Measurements from ENCODE around the gene SPATS2.
"Not testable (repeated sequence)": the region's sequence is repeated elsewhere in the genome, so short reads cannot be mapped to it uniquely, and the experiment has no call there.

The SPATS2 gene

GRCh38 chr12:49507139-49507538 is 139.9 kb downstream of the SPATS2 start:
- Histone ChIP-seq H3F3A (ENCODE audit: insufficient read depth, low read length) (no peaks in the 10 kb centered on the region), H3K27ac (ENCODE audit: low read depth, low read length, poor library complexity, severe bottlenecking) (no peak overlapping the region), H4K20me1 (ENCODE audit: insufficient read depth, low read length) (no peaks in the 10 kb centered on the region), H3K4me1 (ENCODE audit: insufficient read depth, low read length, severe bottlenecking) (no peaks in the 10 kb centered on the region), H3K9me3 (ENCODE audit: low read length) (no peaks in the 10 kb centered on the region), H3K4me2 (ENCODE audit: low read length) (no peak overlapping the region), H3K79me2 (ENCODE audit: insufficient read depth, low read length) (no peaks in the 10 kb centered on the region), H2AFZ (ENCODE audit: low read length) (no peak overlapping the region), H3K9me2 (ENCODE audit: low read depth, low read length) (no peaks in the 10 kb centered on the region), H3K36me3 (ENCODE audit: insufficient read depth, low read length) (peaks cover 21% of the 10 kb centered on the region), H3K27me3 (ENCODE audit: insufficient read depth, low read length) (no peaks in the 10 kb centered on the region), H3K4me3 (ENCODE audit: low read depth, low read length, poor library complexity, severe bottlenecking) (no peak overlapping the region), H3K9ac (ENCODE audit: low read length) (no peak overlapping the region)
- TF ChIP-seq EZH2 (IDR thresholded peaks at IDR 0.05; ENCODE audit: borderline replicate concordance, low read length) (no peak), CTCF (IDR thresholded peaks at IDR 0.05; ENCODE audit: low read length) (no peak)

GRCh38 chr12:49509681-49510080 is 142.4 kb downstream of the SPATS2 start:
- not testable (repeated sequence) for H3K9me2 ChIP-seq (ENCODE audit: low read depth, low read length); H3F3A ChIP-seq (ENCODE audit: insufficient read depth, low read length); H3K27ac ChIP-seq (ENCODE audit: low read depth, low read length, poor library complexity, severe bottlenecking); H3K4me3 ChIP-seq (ENCODE audit: low read depth, low read length, poor library complexity, severe bottlenecking); H3K9me3 ChIP-seq (ENCODE audit: low read length); H3K27me3 ChIP-seq (ENCODE audit: insufficient read depth, low read length); H4K20me1 ChIP-seq (ENCODE audit: insufficient read depth, low read length); H3K9ac ChIP-seq (ENCODE audit: low read length); H3K79me2 ChIP-seq (ENCODE audit: insufficient read depth, low read length); H2AFZ ChIP-seq (ENCODE audit: low read length); H3K4me2 ChIP-seq (ENCODE audit: low read length); H3K4me1 ChIP-seq (ENCODE audit: insufficient read depth, low read length, severe bottlenecking)
- peaks cover 18% of the 10 kb centered on the region for H3K36me3 ChIP-seq (ENCODE audit: insufficient read depth, low read length)

- Histone ChIP-seq H3K9me3 (ENCODE audit: low read length) (no peaks in the 10 kb centered on the region), H3K9ac (ENCODE audit: low read length) (no peak overlapping the region), H3K27me3 (ENCODE audit: insufficient read depth, low read length) (no peaks in the 10 kb centered on the region), H3K4me3 (ENCODE audit: low read depth, low read length, poor library complexity, severe bottlenecking) (no peak overlapping the region), H3K79me2 (ENCODE audit: insufficient read depth, low read length) (no peaks in the 10 kb centered on the region), H2AFZ (ENCODE audit: low read length) (no peak overlapping the region), H4K20me1 (ENCODE audit: insufficient read depth, low read length) (no peaks in the 10 kb centered on the region), H3K36me3 (ENCODE audit: insufficient read depth, low read length) (peaks cover 8% of the 10 kb centered on the region), H3F3A (ENCODE audit: insufficient read depth, low read length) (no peaks in the 10 kb centered on the region), H3K4me1 (ENCODE audit: insufficient read depth, low read length, severe bottlenecking) (no peaks in the 10 kb centered on the region), H3K4me2 (ENCODE audit: low read length) (no peak overlapping the region), H3K27ac (ENCODE audit: low read depth, low read length, poor library complexity, severe bottlenecking) (no peak overlapping the region), H3K9me2 (ENCODE audit: low read depth, low read length) (no peaks in the 10 kb centered on the region)
- TF ChIP-seq EZH2 (IDR thresholded peaks at IDR 0.05; ENCODE audit: borderline replicate concordance, low read length) (no peak), CTCF (IDR thresholded peaks at IDR 0.05; ENCODE audit: low read length) (no peak)
Observed at GRCh38 chr12:49511410-49511809, 144.1 kb downstream of the SPATS2 start.

- Histone ChIP-seq H3K36me3 (ENCODE audit: insufficient read depth, low read length) (peaks cover 6% of the 10 kb centered on the region; the same call in 1 of the 2 replicates), H3K9me2 (ENCODE audit: low read depth, low read length) (no peaks in the 10 kb centered on the region), H2AFZ (ENCODE audit: low read length) (no peak overlapping the region), H3K27ac (ENCODE audit: low read depth, low read length, poor library complexity, severe bottlenecking) (no peak overlapping the region), H3F3A (ENCODE audit: insufficient read depth, low read length) (no peaks in the 10 kb centered on the region), H3K9me3 (ENCODE audit: low read length) (no peaks in the 10 kb centered on the region), H3K79me2 (ENCODE audit: insufficient read depth, low read length) (no peaks in the 10 kb centered on the region), H3K27me3 (ENCODE audit: insufficient read depth, low read length) (no peaks in the 10 kb centered on the region), H4K20me1 (ENCODE audit: insufficient read depth, low read length) (no peaks in the 10 kb centered on the region), H3K4me2 (ENCODE audit: low read length) (no peak overlapping the region), H3K9ac (ENCODE audit: low read length) (no peak overlapping the region), H3K4me3 (ENCODE audit: low read depth, low read length, poor library complexity, severe bottlenecking) (no peak overlapping the region), H3K4me1 (ENCODE audit: insufficient read depth, low read length, severe bottlenecking) (no peaks in the 10 kb centered on the region)
- TF ChIP-seq CTCF (IDR thresholded peaks at IDR 0.05; ENCODE audit: low read length) (no peak), EZH2 (IDR thresholded peaks at IDR 0.05; ENCODE audit: borderline replicate concordance, low read length) (no peak)
Observed at GRCh38 chr12:49512546-49512945, 145.3 kb downstream of the SPATS2 start.

Data from OCI-LY1 (cell line).